Common myeloid progenitor, CD34-positive (primary cell): ENCODE data around the gene KNSTRN.

Experiments used
- CTCF ChIA-PET: fragments of 350-600 bp; sonication (Branson Sonifier 250); formaldehyde crosslinking; loops from one replicate; lab custom pipeline; 2021; ENCODE audit warnings: antibody characterized with exemption; lab: Charles Lee
- POLR2A ChIA-PET: fragments of 350-600 bp; sonication (Branson Sonifier 250); formaldehyde crosslinking; loops from one replicate; lab custom pipeline; 2021; ENCODE audit warnings: antibody characterized with exemption; lab: Charles Lee
- DNase-seq, 3 donors: peaks; one replicate each; pipeline versions ENCODE4 v3.0.0 to v3.0.0-alpha.2; 2013
- H3K27ac ChIP-seq, 2 experiments: 1 replicate in 1 of 2; 2 replicates in 1 of 2; pipeline ENCODE4 v1.7.0; 2013; ENCODE audit warnings: inconsistent platforms in 2 of 2, low read length in 2 of 2, mild to moderate bottlenecking in 2 of 2, low read depth in 1 of 2, moderate library complexity in 1 of 2; ENCODE audit not compliant: severe bottlenecking in 2 of 2, insufficient read depth in 1 of 2, poor library complexity in 1 of 2
- H3K27me3 ChIP-seq, 5 experiments: replicated peaks in 2 of 5; 1 replicate in 3 of 5; 2 replicates in 2 of 5; pipeline versions ENCODE4 v1.6.1 to v1.7.0; 2013; ENCODE audit warnings: low read length in 4 of 5, mild to moderate bottlenecking in 2 of 5, moderate library complexity in 2 of 5, inconsistent platforms in 1 of 5; ENCODE audit not compliant: insufficient read depth in 5 of 5, control insufficient read depth in 4 of 5
- H3K36me3 ChIP-seq, 4 experiments: 1 replicate in 2 of 4; 2 replicates in 2 of 4; pipeline versions ENCODE4 v1.6.1 to v1.7.0; 2013; ENCODE audit warnings: low read length in 3 of 4, control low read depth in 1 of 4, mild to moderate bottlenecking in 1 of 4; ENCODE audit not compliant: control insufficient read depth in 4 of 4, insufficient read depth in 4 of 4
- H3K4me1 ChIP-seq, 4 experiments: 1 replicate in 3 of 4; 2 replicates in 1 of 4; pipeline versions ENCODE4 v1.6.1 to v1.7.1; 2013; ENCODE audit warnings: low read length in 3 of 4, mild to moderate bottlenecking in 3 of 4, control low read depth in 1 of 4, inconsistent platforms in 1 of 4, moderate library complexity in 1 of 4; ENCODE audit not compliant: control insufficient read depth in 4 of 4, insufficient read depth in 4 of 4; ENCODE audit errors: control extremely low read depth in 1 of 4
- H3K4me3 ChIP-seq, 7 experiments: 1 replicate in 4 of 7; 2 replicates in 3 of 7; pipeline versions ENCODE4 v1.5.1 to v1.7.0; 2013; ENCODE audit warnings: mild to moderate bottlenecking in 7 of 7, low read length in 6 of 7, moderate library complexity in 6 of 7, inconsistent platforms in 2 of 7, low read depth in 2 of 7, control low read depth in 1 of 7; ENCODE audit not compliant: insufficient read depth in 4 of 7, control insufficient read depth in 1 of 7; ENCODE audit errors: extremely low read depth in 1 of 7
- H3K9me3 ChIP-seq, 5 experiments: 1 replicate in 4 of 5; 2 replicates in 1 of 5; pipeline versions ENCODE4 v1.6.1 to v1.7.1; 2013; ENCODE audit warnings: low read length in 4 of 5, mild to moderate bottlenecking in 2 of 5, inconsistent platforms in 1 of 5, low read depth in 1 of 5, moderate library complexity in 1 of 5; ENCODE audit not compliant: control insufficient read depth in 4 of 5, insufficient read depth in 2 of 5; ENCODE audit errors: control extremely low read depth in 1 of 5
- whole genome bisulfite sequencing: methylation state at CpG from one replicate; pipeline ENCODE4 v1.1.5; 2013; ENCODE audit not compliant: insufficient coverage; 5-methylcytosine and 5-hydroxymethylcytosine counted together

Gene KNSTRN

GRCh38 chr15:40353697-40354096 lies 28.8 kb upstream of the KNSTRN start:
- Histone ChIP-seq H3K27ac (no peak overlapping the region), H3K9me3 (no peaks in the 10 kb centered on the region), H3K4me1 (peaks cover 0 to 25% (median 18%) of the 10 kb centered on the region in 4 experiments), H3K4me3 (no peak overlapping the region), H3K36me3 (no peaks in the 10 kb centered on the region), H3K27me3 (no peaks in the 10 kb centered on the region)
- CTCF ChIA-PET: interaction anchor here (0.9 to 10.9 kb wide), 11 partner anchors 12 to 79 kb away, joined by 3 to 139 read pairs (median 4); partner anchors contain the start of gene CCDC9B
- POLR2A ChIA-PET: no interaction called here
- WGBS: 96% methylated on average over 4 of the region's 5 CpGs
- DNase-seq: no peak

- peaks cover 0 to 26% (median 22%) of the 10 kb centered on the region in 4 experiments for H3K4me1 ChIP-seq
- H3K27ac ChIP-seq: no peak overlapping the region
- no peaks in the 10 kb centered on the region for H3K9me3 ChIP-seq
- 30% methylated on average over 5 of the region's 9 CpGs for WGBS
- peak; percentile 35 to 47 (median 40) for DNase-seq
- no peak overlapping the region for H3K4me3 ChIP-seq
- no peaks in the 10 kb centered on the region for H3K36me3 ChIP-seq
- H3K27me3 ChIP-seq: peaks cover 0 to 2% (median 0%) of the 10 kb centered on the region in 5 experiments
- CTCF ChIA-PET: interaction anchor here (0.8 to 10.9 kb wide), 9 partner anchors 8 to 80 kb away, joined by 3 to 139 read pairs (median 5); partner anchors contain the start of genes CCDC9B and KNSTRN
- POLR2A ChIA-PET: no interaction called here
These were observed 27.9 kb upstream of the KNSTRN start for GRCh38 chr15:40354408-40355171.

- WGBS: no CpG with 5 or more reads among the region's 5 CpGs
- Histone ChIP-seq H3K36me3 (no peaks in the 10 kb centered on the region), H3K27ac (no peak overlapping the region), H3K4me3 (no peak overlapping the region), H3K27me3 (peaks cover 0 to 2% (median 0%) of the 10 kb centered on the region in 5 experiments), H3K9me3 (no peaks in the 10 kb centered on the region), H3K4me1 (peaks cover 0 to 22% (median 18%) of the 10 kb centered on the region in 4 experiments)
- ChIA-PET CTCF (interaction anchor here (0.8 to 10.9 kb wide), 7 partner anchors 11 to 84 kb away, joined by 3 to 139 read pairs (median 5); partner anchors contain the start of genes CCDC9B, KNSTRN and PLCB2), POLR2A (interaction anchor here (0.9 to 1.0 kb wide), 2 partner anchors 9 to 33 kb away, joined by 3 read pairs; partner anchors contain the start of gene INAFM2)
- DNase-seq: no peak
These were observed 26.4 kb upstream of the KNSTRN start for GRCh38 chr15:40355976-40356585.

DNA sequence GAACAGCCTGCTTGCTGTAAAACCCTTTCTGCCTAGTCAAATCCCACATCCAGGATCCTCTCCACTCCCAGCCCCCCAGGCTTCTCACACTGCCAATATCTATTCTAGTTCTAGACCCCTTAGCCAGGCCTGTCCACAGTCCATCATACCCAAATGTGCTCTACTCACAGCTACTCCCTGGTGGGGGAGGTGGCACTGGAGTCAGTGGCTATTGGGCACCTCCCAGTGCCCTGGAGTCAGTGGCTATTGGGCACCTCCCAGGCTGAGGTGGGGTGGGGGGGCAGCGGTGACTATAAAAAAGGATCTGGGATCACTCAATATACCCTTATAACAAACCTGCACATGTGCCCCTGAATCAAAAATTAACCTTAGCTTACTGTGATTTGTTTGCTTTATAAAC lies 25.3 kb upstream of the KNSTRN start:
- Histone ChIP-seq H3K36me3 (peaks cover 0 to 4% (median 0%) of the 10 kb centered on the region in 4 experiments), H3K4me3 (peak overlapping the region in 4 of 7 experiments; percentile 23 to 77 (median 72)), H3K27ac (no peak overlapping the region), H3K4me1 (peaks cover 0 to 22% (median 17%) of the 10 kb centered on the region in 4 experiments), H3K9me3 (no peaks in the 10 kb centered on the region), H3K27me3 (peaks cover 0 to 2% (median 0%) of the 10 kb centered on the region in 5 experiments)
- DNase-seq: no peak
- ChIA-PET CTCF (interaction anchor here (1.0 to 10.9 kb wide), 9 partner anchors 10 to 78 kb away, joined by 3 to 139 read pairs (median 3); partner anchors contain the start of genes CCDC9B and PLCB2), POLR2A (interaction anchor here (0.9 kb wide), 1 partner anchor 34 kb away, joined by 3 read pairs; the partner anchor contains the start of gene INAFM2)
- WGBS: no CpG with 5 or more reads among the region's 1 CpG

- no peak within 1 kb of the TSS for H3K27ac ChIP-seq
- POLR2A ChIA-PET: no interaction called here
- peak; percentile 66 to 81 (median 80) for DNase-seq
These were observed 24.6 kb upstream of the KNSTRN start, which contains the start of gene DISP2 for GRCh38 chr15:40357723-40358470. Gene DISP2, plus strand, starts transcription at chr15:40358219. Its CDS starts 103 bp downstream, at chr15:40358322.

More at GRCh38 chr15:40357723-40358470, 24.6 kb upstream of the KNSTRN start, which contains the start of gene DISP2:
- peak within 1 kb of the TSS; percentile 23 to 78 (median 62) for H3K4me3 ChIP-seq
- CTCF ChIA-PET: interaction anchor here (1.0 to 10.9 kb wide), 8 partner anchors 9 to 79 kb away, joined by 3 to 139 read pairs (median 3); partner anchors contain the start of gene CCDC9B
- WGBS: under 1% methylated on average over 61 of the region's 82 CpGs
- H3K4me1 ChIP-seq: peaks cover 0 to 22% (median 17%) of the 10 kb centered on the region in 4 experiments
- no peaks in the 10 kb centered on the region for H3K9me3 ChIP-seq
- peaks cover 0 to 2% (median 0%) of the 10 kb centered on the region in 5 experiments for H3K27me3 ChIP-seq
- H3K36me3 ChIP-seq: peaks cover 0 to 4% (median 0%) of the 10 kb centered on the region in 4 experiments
